Stimulated activated memory B cell treated with anti-CD40 and anti-IgM and Interleukin-4, amounts not matched to agents 10 μg/mL and 1 μg/mL and 100 μg/mL, for 72 hours (primary cell): ENCODE measurements around the gene TUNAR.
"Not testable (repeated sequence)": the region's sequence is repeated elsewhere in the genome, so short reads cannot be mapped to it uniquely, and the experiment has no call there.

ENCODE experiments used
- ATAC-seq: fragments of 150-1000 bp; cut with Tn5 transposase; 2 replicates; pipeline ENCODE4 v1.10.0; 2021
- H3K27ac Mint-ChIP-seq: one replicate; pipeline ENCODE4 v1.8.0; 2022; ENCODE audit warnings: mild to moderate bottlenecking, mixed read lengths
- H3K27me3 Mint-ChIP-seq: one replicate; pipeline ENCODE4 v1.8.0; 2022; ENCODE audit warnings: mixed read lengths
- H3K36me3 Mint-ChIP-seq: one replicate; pipeline ENCODE4 v1.8.0; 2022; ENCODE audit warnings: mixed read lengths
- H3K4me1 Mint-ChIP-seq: one replicate; pipeline ENCODE4 v1.8.0; 2022; ENCODE audit warnings: mixed read lengths
- H3K4me3 Mint-ChIP-seq: one replicate; pipeline ENCODE4 v1.8.0; 2022; ENCODE audit warnings: mild to moderate bottlenecking, moderate library complexity, mixed read lengths
- H3K9me3 Mint-ChIP-seq: one replicate; pipeline ENCODE4 v1.8.0; 2022; ENCODE audit warnings: mixed read lengths

Gene TUNAR

DNA sequence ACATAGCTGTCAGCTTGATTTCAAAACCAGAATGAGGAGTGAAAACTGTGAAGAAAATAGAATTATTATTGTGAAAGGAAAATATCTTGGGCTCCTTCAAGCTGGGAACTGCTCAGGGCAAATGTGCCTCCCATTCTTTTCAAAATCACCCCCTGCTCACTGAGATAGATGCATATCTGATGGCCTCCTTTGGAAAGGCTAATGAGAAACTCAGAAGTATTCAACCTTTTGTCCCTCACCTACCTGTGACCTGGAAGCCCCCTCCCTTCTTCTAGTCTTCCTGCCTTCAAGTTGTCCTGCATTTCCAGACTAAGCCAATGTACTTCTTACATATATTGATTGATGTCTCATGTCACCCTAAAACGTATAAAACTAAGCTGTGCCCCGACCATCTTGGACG lies 81.5 kb downstream of the TUNAR start:
- Mint-ChIP-seq H3K27me3 (peaks cover 10% of the 10 kb centered on the region), H3K4me1 (no peaks in the 10 kb centered on the region), H3K9me3 (peaks cover 3% of the 10 kb centered on the region), H3K36me3 (no peaks in the 10 kb centered on the region), H3K4me3 (no peak overlapping the region), H3K27ac (no peak overlapping the region)
- no peak for ATAC-seq

DNA sequence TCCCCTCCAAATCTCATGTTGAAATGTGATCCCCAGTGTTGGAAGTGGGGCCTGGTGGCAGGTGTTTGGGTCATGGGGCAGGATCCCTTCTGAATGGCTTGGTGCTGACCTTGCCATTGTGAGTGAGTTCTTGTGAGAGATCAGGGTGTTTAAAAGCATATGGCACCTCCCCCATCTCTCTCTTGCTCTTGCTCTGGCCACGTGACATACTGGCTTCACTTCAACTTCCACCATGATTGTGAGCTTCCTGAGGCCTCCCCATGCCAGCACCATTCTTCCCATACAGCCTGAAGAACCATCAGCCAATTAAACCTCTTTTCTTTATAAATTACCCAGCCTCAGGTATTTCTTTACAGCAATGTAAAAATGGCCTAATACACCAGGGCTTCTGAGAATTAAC lies 82.7 kb downstream of the TUNAR start:
- H3K4me3 Mint-ChIP-seq, result no peak overlapping the region
- no peak overlapping the region for H3K27ac Mint-ChIP-seq
- no peaks in the 10 kb centered on the region for H3K4me1 Mint-ChIP-seq
- no peaks in the 10 kb centered on the region for H3K36me3 Mint-ChIP-seq
- no peak for ATAC-seq
- peaks cover 10% of the 10 kb centered on the region for H3K27me3 Mint-ChIP-seq
- H3K9me3 Mint-ChIP-seq, result peaks cover 3% of the 10 kb centered on the region

DNA sequence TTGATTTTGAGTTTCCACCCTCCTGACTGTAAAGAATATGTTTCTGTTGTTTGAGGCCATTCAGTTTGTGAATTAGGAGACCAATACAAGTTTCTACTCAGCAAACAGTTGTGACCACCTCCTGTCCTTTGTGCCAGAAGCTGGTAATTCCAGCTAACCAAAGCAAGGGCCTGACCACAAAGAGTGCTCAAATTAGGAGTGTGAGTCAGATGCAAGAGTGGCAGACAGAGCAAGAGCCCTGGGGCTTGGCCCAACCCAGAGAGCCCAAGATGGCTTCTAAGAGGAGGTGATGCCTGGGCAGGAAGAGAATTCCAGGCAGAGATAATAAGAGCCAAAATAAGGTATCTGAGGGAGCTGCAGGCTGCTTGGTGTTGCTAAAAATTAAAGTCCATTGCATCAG lies 84.8 kb downstream of the TUNAR start:
- peaks cover 5% of the 10 kb centered on the region for H3K9me3 Mint-ChIP-seq

DNA sequence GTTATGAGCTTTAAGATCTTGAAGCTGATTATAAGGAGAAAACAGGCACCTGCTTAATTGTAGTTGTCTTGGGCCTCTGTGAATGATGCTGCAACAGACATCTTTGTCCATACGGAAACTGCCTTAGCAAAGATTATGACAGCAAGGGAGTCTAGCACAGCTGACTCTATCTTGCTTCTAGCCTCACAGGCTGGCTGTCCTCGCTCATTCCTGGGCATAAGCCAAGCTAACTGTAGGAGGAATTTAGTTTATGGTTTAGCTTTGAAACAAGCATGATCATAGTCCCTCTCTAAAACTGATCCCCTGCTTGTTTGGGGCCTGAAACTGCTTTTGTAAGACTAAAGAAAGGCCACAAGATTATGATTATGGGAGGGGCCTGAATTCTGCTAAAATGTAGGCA lies 88.3 kb downstream of the TUNAR start:
- peaks cover 7% of the 10 kb centered on the region for H3K9me3 Mint-ChIP-seq
- ATAC-seq, result no peak
- H3K4me3 Mint-ChIP-seq, result no peak overlapping the region
- H3K4me1 Mint-ChIP-seq, result no peaks in the 10 kb centered on the region
- no peak overlapping the region for H3K27ac Mint-ChIP-seq
- peaks cover 10% of the 10 kb centered on the region for H3K27me3 Mint-ChIP-seq
- H3K36me3 Mint-ChIP-seq, result no peaks in the 10 kb centered on the region

More for the DNA sequence above, 84.8 kb downstream of the TUNAR start:
- H3K36me3 Mint-ChIP-seq, result no peaks in the 10 kb centered on the region
- peaks cover 10% of the 10 kb centered on the region for H3K27me3 Mint-ChIP-seq
- no peak overlapping the region for H3K27ac Mint-ChIP-seq
- no peak overlapping the region for H3K4me3 Mint-ChIP-seq
- no peaks in the 10 kb centered on the region for H3K4me1 Mint-ChIP-seq
- ATAC-seq, result no peak

DNA sequence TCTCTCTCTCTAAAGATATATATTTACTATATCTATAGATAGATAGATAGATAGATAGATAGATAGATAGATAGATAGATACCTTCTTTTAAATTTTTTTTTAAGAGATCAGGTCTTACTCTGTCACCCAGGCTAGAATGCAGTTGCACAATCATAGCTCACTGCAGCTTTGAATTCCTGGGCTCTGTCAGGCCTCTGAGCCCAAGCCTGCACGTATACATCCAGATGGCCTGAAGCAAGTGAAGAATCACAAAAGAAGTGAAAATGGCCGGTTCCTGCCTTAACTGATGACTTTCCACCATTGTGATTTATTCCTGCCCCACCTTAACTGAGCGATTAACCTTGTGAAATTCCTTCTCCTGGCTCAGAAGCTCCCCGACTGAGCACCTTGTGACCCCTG lies 91.4 kb downstream of the TUNAR start:
- H3K27ac Mint-ChIP-seq, H3K27me3 Mint-ChIP-seq, H3K36me3 Mint-ChIP-seq, H3K4me1 Mint-ChIP-seq, ATAC-seq, H3K4me3 Mint-ChIP-seq: not testable (repeated sequence)
- H3K9me3 Mint-ChIP-seq, result peaks cover 13% of the 10 kb centered on the region
